Endothelial cell of umbilical vein (primary cell): ENCODE results near the gene AIF1. TPM values are rescaled to one million over a fixed set of nuclear protein-coding genes. Genes with fewer than 3 reads are reported as not detected.

Experiments
- BruUV-seq: library from RNA; stranded (reverse); fragments of 400-500 nt; replicated peaks from 2 replicates; lab custom pipeline; 2021; lab: Mats Ljungman, UMichigan
- CTCF ChIA-PET: fragments of 300-600, 350-600 bp; sonication (Branson Sonifier 250); formaldehyde crosslinking; loops from one replicate; lab custom pipeline; 2021; ENCODE audit warnings: antibody characterized with exemption, inconsistent platforms; lab: Charles Lee
- POLR2A ChIA-PET: fragments of 300-600, 350-600 bp; sonication (Branson Sonifier 250); formaldehyde crosslinking; loops from one replicate; lab custom pipeline; 2021; ENCODE audit warnings: antibody characterized with exemption, inconsistent platforms; lab: Charles Lee
- DNase-seq: peaks from one replicate; pipeline ENCODE4 v3.0.0-alpha.2; 2011; ENCODE audit warnings: low read depth, low spot score
- FAIRE-seq: peaks from 2 replicates; lab custom pipeline; 2011; peaks lifted over from hg19 to GRCh38; lab: Jason Lieb, UNC
- H2AFZ ChIP-seq: 2 replicates; pipeline ENCODE4 v1.6.0; 2012; ENCODE audit warnings: low read depth, low read length, control low read depth, inconsistent platforms
- H3K27ac ChIP-seq: 2 replicates; pipeline ENCODE4 v1.5.1; 2011; ENCODE audit warnings: low read depth, mild to moderate bottlenecking, control low read depth, low read length, moderate library complexity; ENCODE audit not compliant: insufficient read depth
- H3K27me3 ChIP-seq, 2 experiments: 2 replicates each; pipeline versions ENCODE4 v1.6.0 to v1.6.1; 2011; ENCODE audit warnings: low read length in 2 of 2, mixed read lengths in 1 of 2; ENCODE audit not compliant: control insufficient read depth in 2 of 2, insufficient read depth in 2 of 2
- H3K36me3 ChIP-seq, 2 experiments: 2 replicates in 1 of 2; 3 replicates in 1 of 2; pipeline ENCODE4 v1.5.1; 2011; ENCODE audit warnings: low read length in 2 of 2, mild to moderate bottlenecking in 1 of 2, moderate library complexity in 1 of 2; ENCODE audit not compliant: control insufficient read depth in 2 of 2, insufficient read depth in 2 of 2; ENCODE audit errors: extremely low read depth in 1 of 2
- H3K4me1 ChIP-seq: 3 replicates; pipeline ENCODE4 v1.5.1; 2011; ENCODE audit warnings: mild to moderate bottlenecking, low read length; ENCODE audit not compliant: control insufficient read depth, insufficient read depth; ENCODE audit errors: extremely low read depth
- H3K4me2 ChIP-seq: 2 replicates; pipeline ENCODE4 v1.6.1; 2011; ENCODE audit warnings: low read length, control low read depth, mixed read lengths; ENCODE audit not compliant: insufficient read depth
- H3K4me3 ChIP-seq, 3 experiments: fragments of 200-600 bp in 1 of 3; sonication (generic), shearing (Covaris generic) in 1 of 3; replicated peaks in 1 of 3; 2 replicates each; pipeline ENCODE4 v1.5.1; 2011 to 2016; ENCODE audit warnings: control low read depth in 3 of 3, low read length in 3 of 3, mild to moderate bottlenecking in 2 of 3, inconsistent platforms in 1 of 3, low read depth in 1 of 3, moderate library complexity in 1 of 3; ENCODE audit not compliant: insufficient read depth in 1 of 3
- H3K79me2 ChIP-seq: 2 replicates; pipeline ENCODE4 v1.6.0; 2012; ENCODE audit warnings: low read length, inconsistent platforms; ENCODE audit not compliant: control insufficient read depth, insufficient read depth
- H3K9ac ChIP-seq: replicated peaks from 2 replicates; pipeline ENCODE3; 2011; ENCODE audit warnings: low read length, control low read depth; ENCODE audit not compliant: insufficient read depth; ENCODE audit errors: extremely low read depth
- H3K9me1 ChIP-seq: replicated peaks from 3 replicates; pipeline ENCODE4 v1.6.0; 2011; ENCODE audit warnings: mild to moderate bottlenecking, low read length; ENCODE audit not compliant: control insufficient read depth, insufficient read depth; ENCODE audit errors: extremely low read depth
- H3K9me3 ChIP-seq: replicated peaks from 2 replicates; pipeline ENCODE4 v1.5.1; 2012; ENCODE audit warnings: low read length, inconsistent platforms; ENCODE audit not compliant: control insufficient read depth, insufficient read depth
- H4K20me1 ChIP-seq: replicated peaks from 2 replicates; pipeline ENCODE3; 2011; ENCODE audit warnings: mild to moderate bottlenecking, low read length; ENCODE audit not compliant: control insufficient read depth, insufficient read depth; ENCODE audit errors: extremely low read depth
- CTCF ChIP-seq, 2 donors: IDR thresholded peaks; 1 replicate in 1 of 2; 2 replicates in 1 of 2; pipeline ENCODE4 v1.5.1; 2011; ENCODE audit warnings: low read length in 2 of 2, mild to moderate bottlenecking in 2 of 2, moderate library complexity in 2 of 2, control low read depth in 1 of 2, inconsistent platforms in 1 of 2, low read depth in 1 of 2; ENCODE audit not compliant: insufficient read depth in 1 of 2; ENCODE audit errors: extremely low read depth in 1 of 2
- EZH2 ChIP-seq: IDR thresholded peaks from 2 replicates; pipeline ENCODE4 v1.6.1; 2012; ENCODE audit warnings: borderline replicate concordance, low read depth, mild to moderate bottlenecking, moderate library complexity, low read length, inconsistent platforms; ENCODE audit not compliant: severe bottlenecking
- FOS ChIP-seq: IDR thresholded peaks from 2 replicates; pipeline ENCODE4 v1.6.1; 2011; ENCODE audit warnings: mild to moderate bottlenecking, low read length, moderate library complexity, borderline replicate concordance; ENCODE audit not compliant: insufficient read depth
- GATA2 ChIP-seq: IDR thresholded peaks from 2 replicates; pipeline ENCODE4 v1.7.0; 2011; ENCODE audit warnings: low read depth, mild to moderate bottlenecking, moderate library complexity, mixed read lengths, low read length; ENCODE audit not compliant: insufficient read length, insufficient read depth
- JUN ChIP-seq: IDR thresholded peaks from 2 replicates; pipeline ENCODE4 v1.6.1; 2011; ENCODE audit warnings: borderline replicate concordance, low read depth; ENCODE audit not compliant: insufficient read length, insufficient read depth
- MYC ChIP-seq: IDR thresholded peaks from one replicate; pipeline ENCODE4 v1.6.1; 2011; ENCODE audit warnings: mild to moderate bottlenecking, low read depth, low read length
- POLR2A ChIP-seq: IDR thresholded peaks from 2 replicates; pipeline ENCODE4 v1.6.1; 2012; ENCODE audit warnings: low read depth, mild to moderate bottlenecking, control low read depth, low read length
- POLR2AphosphoS5 ChIP-seq: IDR thresholded peaks from 2 replicates; pipeline ENCODE4 v1.6.1; 2012; ENCODE audit warnings: low read depth, mild to moderate bottlenecking, control low read depth, low read length, moderate library complexity; ENCODE audit not compliant: insufficient read depth
- dilution Hi-C: fragments of 300-500 bp; cut with MboI; formaldehyde crosslinking; loops from one replicate; pipeline ENCODE4 v1.15.0; 2019; ENCODE audit warnings: low sequenced_read_pairs; ENCODE audit not compliant: extremely low pct_ligation_motif_present
- intact Hi-C: fragments of 100-400 bp; cut with micrococcal nuclease; formaldehyde crosslinking; loops from one replicate; pipeline ENCODE4 v1.10.0; 2022
- polyA plus RNA-seq, 4 experiments: library from polyadenylated mRNA; depleted of rRNA in 3 of 4; stranded (reverse) in 3 of 4; unstranded in 1 of 4; fragments of >200 nt; gene quantifications; 2 replicates each; pipeline versions ENCODE4 v1.2.1 to v1.2.3, GENCODE V29; 2011 to 2012; ENCODE audit warnings: missing spikeins in 1 of 4
- total RNA-seq: library from RNA; stranded (reverse); gene quantifications from 2 replicates; pipeline ENCODE4 v1.2.3, GENCODE V29; 2021
- TF ChIP-seq, protein P1 (sequence below): IDR thresholded peaks from 2 replicates; pipeline ENCODE4 v1.6.1; 2011; ENCODE audit not compliant: insufficient read depth, insufficient read length

AIF1 gene
- total and polyA plus RNA-seq, 2 donors (not counting 3 experiments of a cell fraction or from before 2014, with no cell fraction given): not detected

DNA sequence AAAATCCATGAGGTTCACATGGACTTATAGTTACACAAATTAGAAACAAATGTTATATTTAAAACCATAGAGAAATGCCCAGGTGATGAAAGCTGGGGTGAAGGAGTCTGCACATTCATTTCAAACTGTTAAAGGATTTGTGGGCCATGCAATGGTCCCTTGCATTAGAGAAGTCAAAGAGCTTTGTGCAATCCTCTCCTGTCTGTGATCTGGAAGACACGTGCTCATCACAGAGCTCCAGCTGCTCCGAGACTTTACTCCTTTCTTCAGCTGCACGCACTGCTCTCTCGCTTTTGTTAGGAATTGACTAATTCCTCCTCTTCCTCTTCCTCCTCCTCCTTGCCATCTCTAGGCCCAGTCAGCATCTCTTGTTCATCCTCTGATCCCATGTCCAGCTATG, 4.1 kb upstream of the AIF1 start:
- Histone ChIP-seq H3K4me3 (no peak overlapping the region), H3K9ac (no peak overlapping the region), H2AFZ (no peak overlapping the region), H3K36me3 (no peaks in the 10 kb centered on the region), H3K4me2 (no peak overlapping the region), H3K79me2 (no peaks in the 10 kb centered on the region), H3K27ac (no peak overlapping the region), H4K20me1 (no peaks in the 10 kb centered on the region), H3K9me3 (no peaks in the 10 kb centered on the region), H3K27me3 (peaks cover 0 to 3% of the 10 kb centered on the region in 2 experiments), H3K9me1 (no peaks in the 10 kb centered on the region), H3K4me1 (no peaks in the 10 kb centered on the region)
- POLR2A ChIA-PET: no interaction called here
- no peak for DNase-seq
- no peak for FAIRE-seq
- dilution Hi-C loops: no loop called here
- intact Hi-C loops: no loop called here
- TF ChIP-seq MYC (no peak), GATA2 (no peak), JUN (no peak), POLR2AphosphoS5 (no peak), EZH2 (no peak), POLR2A (no peak), FOS (no peak), CTCF (IDR thresholded peaks at IDR 0.05; ENCODE audit: extremely low read depth in 1 of 2, insufficient read depth in 1 of 2, low read depth in 1 of 2, low read length in 2 of 2) (no peak)
- TF ChIP-seq, protein P1, sequence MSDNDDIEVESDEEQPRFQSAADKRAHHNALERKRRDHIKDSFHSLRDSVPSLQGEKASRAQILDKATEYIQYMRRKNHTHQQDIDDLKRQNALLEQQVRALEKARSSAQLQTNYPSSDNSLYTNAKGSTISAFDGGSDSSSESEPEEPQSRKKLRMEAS: no peak
- BruUV-seq: no TSS peak
- CTCF ChIA-PET: interaction anchor here (0.7 to 2.1 kb wide), 4 partner anchors 9 to 60 kb away, joined by 4 to 10 read pairs (median 6); no protein-coding TSS in a partner anchor
